Spleen (tissue), 7 donors: ENCODE data around the gene AHDC1.

ENCODE experiments used
- POLR2A ChIP-seq, 3 donors: fragments of 450-650 bp; IDR thresholded peaks; one replicate each; pipeline ENCODE4 v1.5.1; 2017; ENCODE audit warnings: antibody characterized with exemption in 3 of 3, mild to moderate bottlenecking in 1 of 3
- TF ChIP-seq, protein P1 (sequence below), 11 experiments: fragments of 200-600 bp in 7 of 11; fragments of 450-650 bp in 4 of 11; sonication (generic) in 4 of 11; IDR thresholded peaks in 8 of 11; conservative IDR thresholded peaks in 3 of 11; 1 replicate in 7 of 11; 2 replicates in 4 of 11; pipeline versions ENCODE4 v1.4.0 to v1.8.0; 2016 to 2021; ENCODE audit warnings: antibody characterized with exemption in 11 of 11, inconsistent platforms in 4 of 11, mild to moderate bottlenecking in 1 of 11
- donor health status: DM: no; HTN: no; CAD: no; lungs with moderate emphysema.
- donor health status: DM: no; HTN: no; CAD: no.
- donor health status: DM: no; HTN: no; CAD: no.

DNA sequence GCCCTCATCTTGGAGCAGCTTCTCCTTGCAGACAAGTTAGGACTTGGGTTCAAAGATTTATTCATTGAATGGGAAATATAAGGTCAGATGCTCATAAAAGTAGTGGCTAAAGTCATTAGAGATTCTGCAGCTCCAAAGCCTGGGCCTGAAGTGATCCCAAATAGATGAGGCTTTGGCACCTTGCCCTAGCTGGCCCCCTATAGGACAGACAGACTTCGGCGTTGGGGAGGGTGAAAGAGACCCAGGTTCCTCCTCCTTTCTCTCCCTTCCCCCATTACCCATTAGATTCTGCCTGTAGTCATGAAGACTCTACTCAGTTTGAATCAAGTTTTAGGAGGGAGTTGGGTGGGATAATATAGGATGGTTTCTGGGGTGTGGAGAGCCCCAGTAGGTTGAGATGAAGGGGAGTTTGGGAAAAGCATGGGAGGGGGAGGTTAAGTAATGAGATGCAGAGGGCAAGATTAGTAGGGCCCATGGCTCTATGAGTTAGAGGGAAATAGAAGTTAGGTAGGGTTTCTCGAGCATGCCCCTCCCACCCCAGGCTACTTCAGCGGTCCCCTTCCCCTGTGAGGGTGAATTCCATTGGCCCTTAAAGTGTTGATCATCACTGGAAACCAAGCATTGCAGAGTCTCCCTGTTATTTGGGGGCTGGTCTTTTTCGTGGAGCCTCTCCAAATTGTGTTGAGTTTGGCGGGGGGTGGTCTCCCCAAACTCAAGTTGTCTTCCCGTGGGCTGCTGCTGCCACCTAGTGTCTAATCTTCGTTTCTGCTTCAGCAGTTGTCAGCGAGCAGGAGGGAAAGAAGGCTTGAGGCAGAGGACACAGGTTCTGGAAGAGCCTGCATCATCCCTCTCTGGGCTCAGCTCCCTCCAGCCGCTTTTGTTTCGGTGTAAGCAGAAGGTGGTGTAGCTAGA is 2.1 kb upstream of the AHDC1 start:
- TF ChIP-seq, protein P1, sequence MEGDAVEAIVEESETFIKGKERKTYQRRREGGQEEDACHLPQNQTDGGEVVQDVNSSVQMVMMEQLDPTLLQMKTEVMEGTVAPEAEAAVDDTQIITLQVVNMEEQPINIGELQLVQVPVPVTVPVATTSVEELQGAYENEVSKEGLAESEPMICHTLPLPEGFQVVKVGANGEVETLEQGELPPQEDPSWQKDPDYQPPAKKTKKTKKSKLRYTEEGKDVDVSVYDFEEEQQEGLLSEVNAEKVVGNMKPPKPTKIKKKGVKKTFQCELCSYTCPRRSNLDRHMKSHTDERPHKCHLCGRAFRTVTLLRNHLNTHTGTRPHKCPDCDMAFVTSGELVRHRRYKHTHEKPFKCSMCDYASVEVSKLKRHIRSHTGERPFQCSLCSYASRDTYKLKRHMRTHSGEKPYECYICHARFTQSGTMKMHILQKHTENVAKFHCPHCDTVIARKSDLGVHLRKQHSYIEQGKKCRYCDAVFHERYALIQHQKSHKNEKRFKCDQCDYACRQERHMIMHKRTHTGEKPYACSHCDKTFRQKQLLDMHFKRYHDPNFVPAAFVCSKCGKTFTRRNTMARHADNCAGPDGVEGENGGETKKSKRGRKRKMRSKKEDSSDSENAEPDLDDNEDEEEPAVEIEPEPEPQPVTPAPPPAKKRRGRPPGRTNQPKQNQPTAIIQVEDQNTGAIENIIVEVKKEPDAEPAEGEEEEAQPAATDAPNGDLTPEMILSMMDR (IDR thresholded peaks at IDR 0.05 in 8 of 11, conservative IDR thresholded peaks at IDR 0.05 in 3 of 11), result peak; percentile 72 to 91 (median 86)
- TF ChIP-seq POLR2A (IDR thresholded peaks at IDR 0.05), result no peak
